Sciatic nerve (tissue), 2 donors: ENCODE measurements around the gene EPHA8. TPM values are rescaled to one million over a fixed set of nuclear protein-coding genes. Genes with fewer than 3 reads are reported as not detected.

ENCODE experiments used
- ATAC-seq: fragments of 200-7000 bp; cut with Tn5 transposase; one replicate; pipeline ENCODE4 v1.9.1; 2020; ENCODE audit warnings: mild to moderate bottlenecking, moderate library complexity
- DNase-seq: peaks from one replicate; pipeline ENCODE4 v3.0.0-alpha.2; 2020; ENCODE audit warnings: low spot score
- intact Hi-C: fragments of 100-400 bp; cut with DNase I; formaldehyde crosslinking; loops from one replicate; pipeline ENCODE4 v1.14.2; 2022
- total RNA-seq: library from RNA; stranded (reverse); fragmentation: NEBNext Ultra II Directional; extraction: Animal tissue kit (Norgen Biotek cat#: 25700); gene quantifications from one replicate; pipeline ENCODE4 v1.2.1, GENCODE V29; 2021
- donor health status: DM: no; HTN: no; CAD: no.
- donor health status: DM: no; HTN: no; CAD: no.

Gene EPHA8
- total RNA-seq, 1 donor from 2014 or later: not detected

- no peak for ATAC-seq
- DNase-seq: no peak
- intact Hi-C loops: no loop called here
These were observed 6.7 kb upstream of the EPHA8 start for GRCh38 chr1:22556391-22557104.

DNA sequence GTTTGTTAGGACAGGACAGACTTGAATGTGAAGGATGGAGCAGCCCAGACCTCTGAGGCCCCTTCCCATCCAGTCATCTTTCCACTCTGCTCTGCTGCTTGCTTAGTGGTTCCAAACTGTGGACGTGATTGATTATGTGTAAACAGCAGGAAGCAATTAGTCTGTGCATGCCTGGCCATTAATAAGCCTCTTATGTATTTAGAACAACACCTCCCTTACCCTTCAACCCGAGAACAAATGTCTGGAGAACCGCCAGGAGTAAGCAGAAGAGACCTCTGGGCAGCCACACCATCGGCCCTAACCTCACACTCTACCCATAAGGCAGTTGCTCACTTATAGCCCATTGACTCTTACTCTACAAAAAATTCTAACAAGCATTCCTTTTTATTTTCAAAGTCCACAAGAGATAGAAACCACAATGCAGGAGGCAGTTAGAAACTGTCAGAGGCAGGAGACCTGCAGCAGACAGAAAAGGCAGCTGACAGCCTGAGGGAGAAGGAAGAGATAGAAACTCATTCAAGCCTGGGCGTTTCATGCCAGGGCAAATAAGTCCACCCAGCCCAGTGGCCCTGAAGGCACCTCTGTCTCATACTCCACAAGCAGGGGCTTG lies 5.8 kb upstream of the EPHA8 start:
- DNase-seq (no peak), ATAC-seq (no peak)
- intact Hi-C loops: no loop called here

GRCh38 chr1:22563671-22564602 lies 648 bp downstream of the EPHA8 start:
- no peak for DNase-seq
- no peak for ATAC-seq
- intact Hi-C loops: no loop called here

GRCh38 chr1:22566161-22566560 lies 2.9 kb downstream of the EPHA8 start:
- DNase-seq: no peak
- ATAC-seq: no peak
- intact Hi-C loops: no loop called here

DNA sequence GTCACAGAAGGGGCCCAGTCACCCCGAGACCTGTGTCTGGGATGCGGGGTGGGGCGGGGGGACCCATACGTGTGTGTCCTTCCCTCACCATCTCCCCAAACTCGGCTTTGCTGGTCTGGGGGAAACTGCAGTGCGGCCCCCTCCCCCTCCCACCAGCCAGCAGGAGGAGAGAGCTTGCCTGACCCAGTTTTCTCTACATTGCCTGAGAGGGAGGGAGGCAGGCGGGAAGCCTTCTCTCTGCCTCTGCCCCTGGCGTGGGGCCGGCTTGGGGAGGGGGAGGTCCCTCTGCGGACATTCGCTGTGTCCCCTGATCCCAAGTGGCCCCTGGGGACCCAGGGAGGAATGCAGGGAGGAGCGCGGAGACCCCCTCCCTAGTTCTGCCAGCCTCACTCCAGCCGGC lies 3.9 kb downstream of the EPHA8 start:
- DNase-seq (no peak), ATAC-seq (no peak)
- intact Hi-C loops: no loop called here

GRCh38 chr1:22567994-22568393 lies 4.7 kb downstream of the EPHA8 start:
- DNase-seq (no peak), ATAC-seq (no peak)
- intact Hi-C loops: no loop called here

- DNase-seq (no peak), ATAC-seq (no peak)
- intact Hi-C loops: no loop called here
These were observed 6.0 kb downstream of the EPHA8 start for GRCh38 chr1:22569269-22569668.

GRCh38 chr1:22570140-22570909 lies 7.0 kb downstream of the EPHA8 start:
- intact Hi-C loops: no loop called here
- ATAC-seq: no peak
- DNase-seq: no peak

DNA sequence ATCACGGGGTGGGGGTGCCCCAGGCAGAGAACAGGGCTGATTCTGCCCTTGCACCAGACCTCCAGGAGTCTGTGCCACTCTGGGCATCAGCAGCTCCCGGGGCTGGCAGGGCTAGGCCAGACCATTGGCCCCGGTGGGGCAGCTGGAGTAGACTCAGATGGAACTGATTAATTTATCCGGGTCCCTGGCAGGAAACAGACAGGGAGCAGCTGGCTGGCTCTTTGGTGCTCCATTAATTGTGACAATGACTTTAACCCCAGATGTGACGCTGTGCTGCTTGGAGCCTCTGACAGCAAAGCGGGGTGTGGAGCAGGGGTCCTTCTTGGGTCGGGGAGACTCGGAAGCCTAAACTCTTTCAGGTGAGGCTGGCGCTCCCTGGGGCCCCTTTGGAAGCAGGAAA lies 9.5 kb downstream of the EPHA8 start:
- no peak for DNase-seq
- intact Hi-C loops: no loop called here
- ATAC-seq: no peak

GRCh38 chr1:22573237-22573636 lies 9.9 kb downstream of the EPHA8 start:
- DNase-seq (no peak), ATAC-seq (no peak)
- intact Hi-C loops: no loop called here

DNA sequence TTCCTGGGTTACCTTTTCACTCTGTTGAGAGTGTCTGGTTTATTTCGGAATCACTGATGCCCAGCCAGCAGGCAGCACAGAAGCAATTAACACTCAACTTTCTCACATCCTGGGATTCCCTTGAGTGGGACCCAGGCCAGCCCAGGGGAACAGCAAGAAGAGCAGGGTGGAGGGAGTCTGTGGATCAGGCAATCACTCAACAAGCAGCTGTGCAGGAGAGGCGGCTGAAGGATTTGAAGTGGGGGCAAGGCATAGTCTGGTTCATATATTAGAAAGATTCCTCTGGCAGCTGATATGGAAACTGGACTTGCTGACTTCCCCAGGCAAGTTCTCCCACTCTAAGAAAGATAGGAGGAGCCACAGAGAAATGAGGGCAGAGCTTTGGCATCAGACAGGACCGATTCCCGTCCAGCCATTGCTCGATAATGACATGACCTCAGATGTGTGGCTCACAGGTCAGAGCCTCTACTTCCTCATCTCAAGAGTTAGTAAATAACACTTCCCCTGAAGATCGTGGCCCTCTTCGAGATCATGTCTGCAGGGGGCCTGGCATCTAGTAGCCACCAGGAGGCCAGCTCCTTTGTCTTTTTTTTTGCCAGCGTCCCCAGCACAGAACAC lies 12.4 kb downstream of the EPHA8 start:
- ATAC-seq: no peak

DNA sequence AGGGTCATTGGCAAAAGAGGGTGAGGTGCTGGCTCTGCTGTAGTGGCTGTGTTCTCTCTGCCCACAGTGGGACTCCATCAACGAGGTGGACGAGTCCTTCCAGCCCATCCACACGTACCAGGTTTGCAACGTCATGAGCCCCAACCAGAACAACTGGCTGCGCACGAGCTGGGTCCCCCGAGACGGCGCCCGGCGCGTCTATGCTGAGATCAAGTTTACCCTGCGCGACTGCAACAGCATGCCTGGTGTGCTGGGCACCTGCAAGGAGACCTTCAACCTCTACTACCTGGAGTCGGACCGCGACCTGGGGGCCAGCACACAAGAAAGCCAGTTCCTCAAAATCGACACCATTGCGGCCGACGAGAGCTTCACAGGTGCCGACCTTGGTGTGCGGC lies 12.9 kb downstream of the EPHA8 start:
- intact Hi-C loops: no loop called here

More for the DNA sequence above, 12.4 kb downstream of the EPHA8 start:
- intact Hi-C loops: no loop called here
- no peak for DNase-seq

GRCh38 chr1:22576617-22577016 lies 13.3 kb downstream of the EPHA8 start:
- intact Hi-C loops: no loop called here
- DNase-seq: no peak
- no peak for ATAC-seq

More for the DNA sequence above, 12.9 kb downstream of the EPHA8 start:
- ATAC-seq (no peak), DNase-seq (no peak)

DNA sequence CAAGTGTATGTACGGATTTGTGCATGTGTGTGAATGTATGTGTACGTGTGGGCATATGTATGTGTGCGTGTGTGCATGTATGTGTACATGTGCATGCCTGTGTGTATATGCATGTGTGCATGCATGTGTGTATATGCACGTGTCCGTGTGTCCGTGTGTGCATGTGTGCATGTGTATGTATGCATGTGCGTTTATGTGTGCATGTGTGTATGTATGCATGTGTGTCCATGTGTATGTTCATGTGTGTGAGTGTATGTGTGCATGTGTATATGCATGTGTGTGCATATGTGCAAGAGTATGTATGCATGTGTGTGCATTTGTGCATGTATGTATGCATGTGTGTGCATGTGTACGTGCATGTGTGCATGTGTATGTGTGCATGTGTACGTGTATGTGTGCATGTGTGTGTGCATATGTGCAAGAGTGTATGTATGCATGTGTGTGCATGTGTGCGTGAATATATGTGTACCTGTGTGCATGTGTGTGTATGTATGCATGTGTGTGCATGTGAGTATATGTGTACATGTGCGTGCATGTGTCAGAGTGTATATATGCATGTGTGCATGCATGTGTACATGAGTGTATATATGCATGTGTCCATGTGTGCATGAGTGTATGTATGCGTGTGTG lies 15.6 kb downstream of the EPHA8 start:
- no peak for DNase-seq
- intact Hi-C loops: no loop called here
- no peak for ATAC-seq

- DNase-seq: no peak
- intact Hi-C loops: no loop called here
- ATAC-seq: no peak
These were observed 16.4 kb downstream of the EPHA8 start for GRCh38 chr1:22579541-22580155.

DNA sequence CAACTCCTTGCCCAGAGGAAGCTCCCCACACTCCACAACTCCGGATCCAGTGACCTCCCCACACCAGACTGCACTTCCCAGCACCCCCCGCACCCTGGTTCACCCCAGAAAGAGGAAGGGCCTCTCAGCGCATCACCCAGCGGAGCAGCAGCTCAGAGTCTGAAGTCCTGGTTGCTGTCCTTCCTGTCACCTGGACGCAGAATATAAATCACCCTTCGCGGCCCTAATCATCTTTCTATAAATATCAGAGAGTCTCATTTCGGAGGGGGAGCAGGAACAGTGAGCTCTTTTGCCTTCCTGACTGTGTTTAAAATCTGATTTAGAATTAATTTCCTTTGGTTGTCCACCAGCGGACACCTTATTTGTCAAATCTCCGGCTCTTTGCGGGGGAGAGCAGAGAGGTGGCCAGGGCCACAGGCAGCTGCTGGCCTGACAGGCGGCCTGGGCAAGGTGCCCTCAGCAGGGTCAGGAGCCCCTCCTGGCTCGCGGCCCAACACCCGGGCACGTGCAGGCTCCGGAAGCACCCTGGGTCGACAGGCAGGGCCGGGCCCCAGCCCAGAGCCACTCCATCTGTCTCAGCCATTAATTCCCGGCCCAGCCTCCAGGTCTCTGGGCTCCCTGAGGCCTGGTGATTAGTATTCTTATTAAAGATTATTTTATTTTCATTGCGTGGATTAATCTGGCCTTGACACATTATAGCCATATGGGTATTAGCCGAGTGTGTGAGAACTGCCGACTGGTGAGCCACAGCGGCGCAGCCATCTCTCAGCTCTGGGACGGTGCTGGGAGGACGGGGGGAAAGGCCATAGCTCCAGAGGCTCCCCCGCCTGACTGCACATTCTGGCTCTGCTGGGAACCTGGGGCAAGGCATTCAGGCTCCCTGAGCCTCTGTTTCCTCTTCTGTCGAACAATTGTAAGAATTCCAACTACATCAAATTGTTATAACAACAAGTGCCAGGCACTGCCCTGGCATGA lies 19.7 kb downstream of the EPHA8 start:
- no peak for DNase-seq

More for the DNA sequence above, 19.7 kb downstream of the EPHA8 start:
- no peak for ATAC-seq
- intact Hi-C loops: no loop called here
